GM21367 (cell line): ENCODE data around the gene NR2F6.
A peak's percentile ranks its signal among the peaks of the same experiment; 100 is the strongest.
"Not testable (repeated sequence)": the region's sequence is repeated elsewhere in the genome, so short reads cannot be mapped to it uniquely, and the experiment has no call there.

Experiments
- ATAC-seq: cut with Tn5 transposase; IDR thresholded peaks from one replicate; pipeline ENCODE4 v1.9.1; 2021; ENCODE audit not compliant: unreplicated experiment

NR2F6 gene

DNA sequence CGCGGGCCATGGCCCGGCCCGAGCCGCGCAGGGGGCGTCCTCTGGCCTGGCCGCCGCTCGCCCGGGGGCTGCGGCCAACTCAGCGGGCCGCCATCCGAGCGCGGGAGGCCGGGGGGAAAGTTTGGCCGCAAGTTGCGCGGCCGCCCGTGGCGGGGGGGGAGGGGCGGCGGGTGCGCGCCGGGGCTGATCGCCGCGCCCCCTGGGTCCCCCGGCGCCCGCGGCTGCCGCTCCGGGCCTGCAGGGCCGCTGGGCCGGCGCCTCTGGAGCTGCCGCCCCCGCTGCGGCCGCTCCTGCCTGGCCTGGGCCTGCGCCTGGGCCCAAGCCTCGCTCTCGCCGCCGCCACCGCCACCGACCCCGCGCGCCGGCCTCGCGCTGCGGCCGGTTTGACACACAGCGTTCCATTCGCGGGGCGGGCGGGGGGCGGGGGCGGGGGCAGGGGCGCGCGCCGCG lies at the start of gene NR2F6:
NR2F6 (minus strand) TSS at position 385 of the 450 bp plus-strand sequence. CDS start 699 bp downstream, outside the sequence.
- no peak for ATAC-seq

DNA sequence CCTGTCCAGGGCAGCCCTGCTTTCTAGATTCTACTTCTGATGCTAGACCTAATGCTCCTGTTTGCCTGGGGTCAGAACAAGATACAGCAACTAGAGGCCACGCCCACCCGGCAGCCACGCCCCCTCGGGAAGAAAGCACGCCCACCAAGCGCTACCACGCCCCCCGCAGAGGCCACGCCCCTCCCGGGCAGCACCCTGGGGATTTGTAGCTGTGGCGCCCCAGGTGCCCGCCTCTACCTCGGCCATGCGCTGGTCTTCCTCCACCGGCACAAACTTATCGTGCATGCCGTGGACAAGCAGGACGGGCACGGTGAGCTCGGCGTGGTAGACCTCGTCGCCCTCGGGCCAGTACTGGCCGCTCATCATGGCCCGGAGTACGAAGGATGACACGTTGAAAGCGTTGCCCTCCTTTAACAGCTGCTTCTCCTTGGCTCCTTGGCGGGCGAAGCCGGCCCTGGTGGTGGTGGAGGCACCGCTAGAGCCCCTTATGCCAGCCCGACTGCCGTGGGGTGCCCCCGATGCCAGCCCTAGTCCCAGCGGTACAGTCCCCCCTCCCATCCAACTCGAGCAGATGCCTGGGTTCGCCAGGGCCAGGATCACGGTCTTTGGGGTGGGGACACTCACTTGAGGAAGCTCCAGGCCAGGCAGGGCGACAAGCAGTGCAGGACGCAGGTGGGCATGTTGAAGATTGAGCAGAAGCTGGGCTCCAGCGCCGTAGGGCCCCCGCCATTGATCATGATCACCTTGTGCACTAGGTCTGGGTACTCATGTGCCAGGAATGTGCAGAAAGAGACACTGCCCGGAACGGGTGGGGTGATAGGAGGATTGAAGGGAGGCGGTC lies 48.6 kb upstream of the NR2F6 start:
- ATAC-seq: no peak

DNA sequence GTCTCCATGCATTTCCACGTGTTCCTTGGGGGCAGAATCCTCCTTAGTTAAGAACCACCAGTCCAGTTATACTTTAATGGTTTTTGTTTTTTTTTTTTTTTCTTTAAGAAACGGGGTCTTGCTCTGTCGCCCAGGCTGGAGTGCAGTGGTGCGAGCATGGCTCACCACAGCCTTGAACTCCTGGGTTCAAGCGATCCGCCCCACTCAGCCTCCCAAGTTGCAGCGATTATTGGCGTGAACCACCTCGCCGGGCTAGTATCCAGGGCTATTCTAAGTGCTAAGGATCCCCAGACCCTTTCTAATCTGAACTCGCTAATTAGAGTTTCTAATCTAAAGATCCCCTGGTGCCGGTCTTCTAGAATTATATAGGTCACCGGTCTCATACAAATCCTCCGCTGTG lies 47.9 kb upstream of the NR2F6 start:
- ATAC-seq: no peak

- peak; percentile 60 for ATAC-seq
Observed at GRCh38 chr19:17292301-17293074, 46.8 kb upstream of the NR2F6 start.

DNA sequence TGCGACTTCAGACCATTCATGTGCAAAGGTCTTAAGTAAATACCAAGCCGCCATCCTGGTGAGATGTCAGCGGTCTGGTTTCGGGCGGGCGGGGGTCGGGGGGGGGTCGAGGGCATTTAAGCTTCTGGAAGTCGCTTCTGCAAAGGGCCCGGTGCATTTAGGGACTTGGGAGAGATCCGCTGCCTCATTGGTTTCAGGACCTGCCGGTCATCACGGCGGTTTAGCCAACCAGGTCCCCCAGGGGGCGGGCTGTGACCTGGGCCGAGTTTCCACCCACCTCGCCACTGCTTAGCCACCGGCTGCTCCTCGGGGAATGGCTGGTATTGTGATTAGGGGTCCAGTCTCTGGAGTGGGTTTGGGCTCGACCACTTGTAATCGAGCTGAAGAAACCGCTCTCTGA lies 43.8 kb upstream of the NR2F6 start:
- no peak for ATAC-seq

DNA sequence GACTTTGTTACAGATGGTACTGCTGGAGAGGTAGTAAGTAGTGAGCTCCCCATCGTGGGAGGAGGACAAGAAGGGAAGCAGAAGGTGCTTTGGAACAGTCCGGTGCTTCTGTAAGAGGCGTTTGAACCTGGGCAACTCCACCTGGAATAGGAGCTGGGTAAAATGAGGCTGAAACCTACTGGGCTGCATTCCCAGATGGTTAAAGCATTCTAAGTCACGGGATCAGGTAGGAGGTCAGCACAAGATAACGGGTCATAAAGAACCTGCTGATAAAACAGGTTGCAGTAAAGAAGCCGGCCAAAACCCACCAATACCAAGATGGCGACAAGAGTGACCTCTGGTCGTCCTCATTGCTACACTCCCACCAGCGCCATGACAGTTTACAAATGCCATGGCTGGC lies 41.0 kb upstream of the NR2F6 start:
- no peak for ATAC-seq

DNA sequence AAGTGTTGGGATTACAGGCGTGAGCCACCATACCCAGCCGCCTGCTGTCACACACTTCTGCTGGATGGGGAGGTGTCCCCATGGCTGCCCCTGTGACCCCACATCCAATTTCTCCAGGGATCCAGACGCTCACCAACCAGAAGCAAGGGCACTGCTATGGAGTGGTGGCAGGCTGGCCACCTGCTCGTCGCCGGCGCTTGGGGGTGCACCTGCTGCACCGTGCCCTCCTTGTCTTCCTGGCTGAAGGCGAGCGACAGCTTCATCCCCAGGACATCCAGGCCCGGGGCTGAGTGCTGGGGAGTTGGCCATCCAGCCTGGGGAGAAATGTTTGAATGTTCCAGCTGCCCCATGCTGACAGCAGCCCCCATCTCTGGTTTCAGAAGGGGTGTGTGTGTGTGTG lies 40.5 kb upstream of the NR2F6 start:
- ATAC-seq: no peak

GRCh38 chr19:17285415-17286135 lies 39.9 kb upstream of the NR2F6 start:
- ATAC-seq: no peak

DNA sequence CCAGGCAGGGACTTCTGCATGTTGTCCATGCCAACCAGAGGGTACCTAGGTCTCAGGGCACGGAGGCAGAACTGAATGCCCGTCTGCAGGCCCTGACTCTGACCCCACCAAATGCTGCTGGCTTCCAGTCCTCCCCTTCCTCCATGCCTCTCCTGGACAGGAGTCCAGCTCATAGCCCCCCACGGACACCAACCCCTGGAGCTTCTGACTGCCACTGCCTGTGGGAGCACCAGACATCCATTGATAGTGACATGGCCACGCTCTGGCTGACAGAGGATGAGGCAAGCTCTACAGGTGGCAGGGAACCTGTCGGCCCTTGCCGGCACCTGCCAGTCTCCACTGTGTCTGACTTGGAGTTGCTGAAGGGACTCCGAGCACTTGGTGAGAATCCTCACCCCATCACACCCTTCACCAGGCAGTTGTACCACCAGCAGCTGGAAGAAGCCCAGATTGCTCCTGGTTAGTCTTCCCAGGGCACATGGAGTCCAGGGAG lies 37.8 kb upstream of the NR2F6 start:
- ATAC-seq: no peak

GRCh38 chr19:17282488-17283125 lies 36.9 kb upstream of the NR2F6 start:
- no peak for ATAC-seq

GRCh38 chr19:17281391-17282304 lies 35.9 kb upstream of the NR2F6 start, which contains the start of gene ANKLE1:
ANKLE1 (plus strand) TSS chr19:17281901; CDS start chr19:17281921, 20 bp downstream.
- no peak for ATAC-seq

DNA sequence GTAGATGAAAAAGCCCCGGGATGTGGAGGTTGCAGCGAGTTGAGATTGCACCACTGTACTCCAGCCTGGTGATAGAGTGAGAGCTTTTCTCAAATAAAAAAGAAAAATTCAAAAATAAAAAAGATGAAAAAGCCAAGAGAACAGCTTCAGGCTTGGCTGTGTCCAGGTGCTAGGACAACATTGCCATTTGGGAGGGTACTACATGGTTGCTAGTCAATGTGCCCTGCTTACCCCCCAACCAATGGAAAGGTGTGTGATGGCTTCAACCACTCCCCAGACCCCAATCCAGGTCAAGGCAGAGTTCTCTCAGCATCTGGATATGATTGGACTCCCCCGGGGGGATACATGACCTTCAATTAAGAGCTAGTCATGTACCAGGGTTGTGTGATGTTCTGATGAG lies 33.7 kb upstream of the NR2F6 start:
- ATAC-seq: no peak

- no peak for ATAC-seq
Observed at GRCh38 chr19:17275441-17276175, 29.9 kb upstream of the NR2F6 start.

DNA sequence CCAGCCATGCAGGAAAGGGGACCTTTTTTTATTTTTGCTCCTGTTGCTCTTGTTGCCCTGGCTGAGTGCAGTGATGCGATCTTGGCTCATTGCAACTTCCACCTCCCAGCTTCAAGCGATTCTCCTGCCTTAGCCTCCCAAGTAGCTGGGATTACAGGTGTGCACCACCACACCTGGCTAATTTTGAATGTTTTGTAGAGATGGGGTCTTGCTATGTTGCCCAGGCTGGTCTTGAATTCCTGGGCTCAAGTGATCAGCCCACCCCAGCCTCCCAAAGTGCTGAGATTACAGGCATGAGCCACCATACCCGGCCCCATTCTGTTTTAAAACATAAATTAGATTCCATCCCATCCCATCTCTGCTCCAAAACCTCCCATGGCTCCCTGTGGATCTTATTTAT lies 29.2 kb upstream of the NR2F6 start:
- not testable (repeated sequence) for ATAC-seq

- no peak for ATAC-seq
Observed at GRCh38 chr19:17268754-17269153, 23.0 kb upstream of the NR2F6 start.

- ATAC-seq: peak; percentile 85
Observed at GRCh38 chr19:17266975-17267788, 21.5 kb upstream of the NR2F6 start, which contains the start of gene BABAM1. BABAM1 (plus strand) TSS chr19:17267443; CDS start chr19:17268807, 1,364 bp downstream.

GRCh38 chr19:17266589-17266974 lies 20.9 kb upstream of the NR2F6 start:
- ATAC-seq: peak; percentile 17

- ATAC-seq: no peak
Observed at GRCh38 chr19:17266026-17266425, 20.3 kb upstream of the NR2F6 start.
